Measurements from ENCODE around the gene C10orf90.

GRCh38 chr10:126468467-126468866 is 202.0 kb downstream of the C10orf90 start:
- no peak for TF ChIP-seq CTCF (IDR thresholded peaks at IDR 0.05; ENCODE audit: low read depth, low read length, missing input control)
- no peak for TF ChIP-seq REST (IDR thresholded peaks at IDR 0.05)
- TF ChIP-seq YY1 (IDR thresholded peaks at IDR 0.05) = no peak
- TF ChIP-seq TAF1 (conservative IDR thresholded peaks at IDR 0.05) = no peak
- TF ChIP-seq EGR1 (IDR thresholded peaks at IDR 0.05; ENCODE audit: low read depth in 2 of 2) = no peak
- no peak for TF ChIP-seq RXRA (IDR thresholded peaks at IDR 0.05)
- no peak for TF ChIP-seq JUND (IDR thresholded peaks at IDR 0.05)
- no peak for TF ChIP-seq MAX (IDR thresholded peaks at IDR 0.05)
- no peak for TF ChIP-seq FOXA1 (IDR thresholded peaks at IDR 0.05)
- no peak for TF ChIP-seq RAD21 (IDR thresholded peaks at IDR 0.05)
- TF ChIP-seq SP1 (IDR thresholded peaks at IDR 0.05) = no peak
- TF ChIP-seq GABPA (IDR thresholded peaks at IDR 0.05 in 1 of 2, conservative IDR thresholded peaks at IDR 0.05 in 1 of 2) = no peak
- no peak for TF ChIP-seq ATF3 (IDR thresholded peaks at IDR 0.05)

Measured in liver (tissue), 3 donors.